ENCODE data around the gene FAAP20.
A peak's percentile ranks its signal among the peaks of the same experiment; 100 is the strongest.

Gene FAAP20

GRCh38 chr1:2212532-2213491 lies 18.2 kb upstream of the FAAP20 start:
- DNase-seq (ENCODE audit: insufficient read length, low spot score) (no peak), FAIRE-seq (peak; percentile 26)
- no peak for TF ChIP-seq PAX5 (IDR thresholded peaks at IDR 0.05; ENCODE audit: insufficient read depth, low read length, severe bottlenecking)

- TF ChIP-seq POU2F2 (IDR thresholded peaks at IDR 0.05; ENCODE audit: low read depth, low read length) (no peak), TAF1 (IDR thresholded peaks at IDR 0.05; ENCODE audit: low read depth, low read length) (no peak), PAX5 (IDR thresholded peaks at IDR 0.05; ENCODE audit: insufficient read depth, low read length, severe bottlenecking) (no peak), POLR2A (IDR thresholded peaks at IDR 0.05; ENCODE audit: low read depth, low read length) (no peak), POLR2AphosphoS5 (IDR thresholded peaks at IDR 0.05; ENCODE audit: low read depth, low read length) (no peak), SPI1 (IDR thresholded peaks at IDR 0.05; ENCODE audit: low read depth, low read length) (no peak)
- DNase-seq (ENCODE audit: insufficient read length, low spot score): no peak
- no peak for FAIRE-seq
Observed at GRCh38 chr1:2212274-2212531, 17.6 kb upstream of the FAAP20 start.

- TF ChIP-seq POLR2A (IDR thresholded peaks at IDR 0.05; ENCODE audit: low read depth, low read length) (no peak), POLR2AphosphoS5 (IDR thresholded peaks at IDR 0.05; ENCODE audit: low read depth, low read length) (no peak), PAX5 (IDR thresholded peaks at IDR 0.05; ENCODE audit: insufficient read depth, low read length, severe bottlenecking) (no peak), SPI1 (IDR thresholded peaks at IDR 0.05; ENCODE audit: low read depth, low read length) (no peak), POU2F2 (IDR thresholded peaks at IDR 0.05; ENCODE audit: low read depth, low read length) (no peak), TAF1 (IDR thresholded peaks at IDR 0.05; ENCODE audit: low read depth, low read length) (no peak)
- FAIRE-seq (no peak), DNase-seq (ENCODE audit: insufficient read length, low spot score) (no peak)
Observed at GRCh38 chr1:2210786-2211185, 16.2 kb upstream of the FAAP20 start.

GRCh38 chr1:2210084-2210653 lies 15.6 kb upstream of the FAAP20 start:
- no peak for DNase-seq (ENCODE audit: insufficient read length, low spot score)
- TF ChIP-seq TAF1 (IDR thresholded peaks at IDR 0.05; ENCODE audit: low read depth, low read length) (no peak), POLR2A (IDR thresholded peaks at IDR 0.05; ENCODE audit: low read depth, low read length) (no peak), SPI1 (IDR thresholded peaks at IDR 0.05; ENCODE audit: low read depth, low read length) (no peak), PAX5 (IDR thresholded peaks at IDR 0.05; ENCODE audit: insufficient read depth, low read length, severe bottlenecking) (no peak), POLR2AphosphoS5 (IDR thresholded peaks at IDR 0.05; ENCODE audit: low read depth, low read length) (no peak), POU2F2 (IDR thresholded peaks at IDR 0.05; ENCODE audit: low read depth, low read length) (no peak)

GRCh38 chr1:2209400-2210083 lies 15.0 kb upstream of the FAAP20 start:
- FAIRE-seq: no peak
- TF ChIP-seq POU2F2 (IDR thresholded peaks at IDR 0.05; ENCODE audit: low read depth, low read length): no peak
- TF ChIP-seq POLR2AphosphoS5 (IDR thresholded peaks at IDR 0.05; ENCODE audit: low read depth, low read length): no peak
- no peak for TF ChIP-seq POLR2A (IDR thresholded peaks at IDR 0.05; ENCODE audit: low read depth, low read length)
- TF ChIP-seq SPI1 (IDR thresholded peaks at IDR 0.05; ENCODE audit: low read depth, low read length): no peak
- TF ChIP-seq PAX5 (IDR thresholded peaks at IDR 0.05; ENCODE audit: insufficient read depth, low read length, severe bottlenecking): no peak
- TF ChIP-seq TAF1 (IDR thresholded peaks at IDR 0.05; ENCODE audit: low read depth, low read length): no peak

More at GRCh38 chr1:2210084-2210653, 15.6 kb upstream of the FAAP20 start:
- FAIRE-seq: no peak

GRCh38 chr1:2208309-2209239 lies 14.0 kb upstream of the FAAP20 start:
- no peak for DNase-seq (ENCODE audit: insufficient read length, low spot score)
- TF ChIP-seq SPI1 (IDR thresholded peaks at IDR 0.05; ENCODE audit: low read depth, low read length) (no peak), PAX5 (IDR thresholded peaks at IDR 0.05; ENCODE audit: insufficient read depth, low read length, severe bottlenecking) (no peak), POLR2A (IDR thresholded peaks at IDR 0.05; ENCODE audit: low read depth, low read length) (no peak), POLR2AphosphoS5 (IDR thresholded peaks at IDR 0.05; ENCODE audit: low read depth, low read length) (no peak), TAF1 (IDR thresholded peaks at IDR 0.05; ENCODE audit: low read depth, low read length) (no peak), POU2F2 (IDR thresholded peaks at IDR 0.05; ENCODE audit: low read depth, low read length) (no peak)
- FAIRE-seq: no peak

More at GRCh38 chr1:2209400-2210083, 15.0 kb upstream of the FAAP20 start:
- no peak for DNase-seq (ENCODE audit: insufficient read length, low spot score)

GRCh38 chr1:2206813-2207487 lies 12.4 kb upstream of the FAAP20 start:
- TF ChIP-seq SPI1 (IDR thresholded peaks at IDR 0.05; ENCODE audit: low read depth, low read length) (no peak), PAX5 (IDR thresholded peaks at IDR 0.05; ENCODE audit: insufficient read depth, low read length, severe bottlenecking) (no peak), POU2F2 (IDR thresholded peaks at IDR 0.05; ENCODE audit: low read depth, low read length) (no peak), POLR2AphosphoS5 (IDR thresholded peaks at IDR 0.05; ENCODE audit: low read depth, low read length) (no peak), TAF1 (IDR thresholded peaks at IDR 0.05; ENCODE audit: low read depth, low read length) (no peak), POLR2A (IDR thresholded peaks at IDR 0.05; ENCODE audit: low read depth, low read length) (no peak)
- DNase-seq (ENCODE audit: insufficient read length, low spot score) (no peak), FAIRE-seq (no peak)

- no peak for DNase-seq (ENCODE audit: insufficient read length, low spot score)
- peak; percentile 88 for FAIRE-seq
- TF ChIP-seq POLR2A (IDR thresholded peaks at IDR 0.05; ENCODE audit: low read depth, low read length) (no peak), POLR2AphosphoS5 (IDR thresholded peaks at IDR 0.05; ENCODE audit: low read depth, low read length) (no peak), PAX5 (IDR thresholded peaks at IDR 0.05; ENCODE audit: insufficient read depth, low read length, severe bottlenecking) (no peak), POU2F2 (IDR thresholded peaks at IDR 0.05; ENCODE audit: low read depth, low read length) (no peak), TAF1 (IDR thresholded peaks at IDR 0.05; ENCODE audit: low read depth, low read length) (no peak), SPI1 (IDR thresholded peaks at IDR 0.05; ENCODE audit: low read depth, low read length) (no peak)
Observed at GRCh38 chr1:2205191-2205952, 10.8 kb upstream of the FAAP20 start.

All from GM12891 (cell line).